DOHH2 (cell line): ENCODE data around the gene B3GNT2.

ENCODE experiments used
- H3F3A ChIP-seq: fragments of 200-600 bp; sonication (generic), shearing (Covaris generic); 2 replicates; pipeline ENCODE4 v1.6.0; 2016; ENCODE audit warnings: antibody characterized with exemption, mild to moderate bottlenecking; ENCODE audit not compliant: control insufficient read depth, insufficient read depth
- H3K27ac ChIP-seq: fragments of 200-600 bp; sonication (generic); 2 replicates; pipeline ENCODE4 v1.5.1; 2014; ENCODE audit warnings: low read depth, mild to moderate bottlenecking, low read length, moderate library complexity
- H3K27me3 ChIP-seq: fragments of 200-600 bp; sonication (generic); 2 replicates; pipeline ENCODE4 v1.6.1; 2014; ENCODE audit warnings: mild to moderate bottlenecking, low read length, mixed read lengths; ENCODE audit not compliant: control insufficient read depth
- H3K36me3 ChIP-seq: fragments of 200-600 bp; sonication (generic); 2 replicates; pipeline ENCODE4 v1.6.1; 2014; ENCODE audit warnings: mild to moderate bottlenecking, low read length, moderate library complexity, mixed read lengths; ENCODE audit not compliant: control insufficient read depth
- H3K4me1 ChIP-seq: fragments of 200-600 bp; sonication (generic); 2 replicates; pipeline ENCODE4 v1.6.1; 2014; ENCODE audit warnings: mild to moderate bottlenecking, low read length, mixed read lengths; ENCODE audit not compliant: control insufficient read depth
- H3K4me2 ChIP-seq: fragments of 200-600 bp; sonication (generic); 2 replicates; pipeline ENCODE4 v1.6.0; 2014; ENCODE audit warnings: mild to moderate bottlenecking, low read length, moderate library complexity
- H3K4me3 ChIP-seq: fragments of 200-600 bp; sonication (generic); 2 replicates; pipeline ENCODE4 v1.5.1; 2014; ENCODE audit warnings: mild to moderate bottlenecking, low read length, mixed read lengths
- H3K79me2 ChIP-seq: fragments of 200-600 bp; sonication (generic); 2 replicates; pipeline ENCODE4 v1.6.1; 2014; ENCODE audit warnings: mild to moderate bottlenecking, low read length, mixed read lengths; ENCODE audit not compliant: control insufficient read depth
- H3K9me2 ChIP-seq: fragments of 200-600 bp; sonication (generic); replicated peaks from 2 replicates; pipeline ENCODE4 v1.6.1; 2014; ENCODE audit warnings: mild to moderate bottlenecking, low read length, mixed read lengths; ENCODE audit not compliant: control insufficient read depth
- H3K9me3 ChIP-seq: fragments of 200-600 bp; sonication (generic); 2 replicates; pipeline ENCODE4 v1.6.1; 2014; ENCODE audit warnings: antibody characterized with exemption, low read length, mixed read lengths; ENCODE audit not compliant: control insufficient read depth, insufficient read depth
- H4K20me1 ChIP-seq: fragments of 200-600 bp; sonication (generic); 2 replicates; pipeline ENCODE4 v1.6.0; 2014; ENCODE audit warnings: low read depth, mild to moderate bottlenecking, antibody characterized with exemption, low read length, moderate library complexity; ENCODE audit not compliant: control insufficient read depth, insufficient read depth
- CTCF ChIP-seq: fragments of 200-600 bp; sonication (generic); IDR thresholded peaks from one replicate; pipeline ENCODE4 v1.5.1; 2014; ENCODE audit warnings: antibody characterized with exemption, mild to moderate bottlenecking, low read depth, low read length; ENCODE audit not compliant: poor library complexity, severe bottlenecking
- EZH2phosphoT487 ChIP-seq: fragments of 200-600 bp; sonication (generic); IDR thresholded peaks from 2 replicates; pipeline ENCODE4 v1.6.1; 2017; ENCODE audit warnings: borderline replicate concordance, mild to moderate bottlenecking, antibody characterized with exemption, low read length, moderate library complexity, mixed read lengths

The B3GNT2 gene

GRCh38 chr2:62257466-62257865 is 61.6 kb downstream of the B3GNT2 start:
- no peak overlapping the region for H3K27ac ChIP-seq
- H3K27me3 ChIP-seq: no peaks in the 10 kb centered on the region
- H3K4me2 ChIP-seq: no peak overlapping the region
- H3K79me2 ChIP-seq: no peaks in the 10 kb centered on the region
- H4K20me1 ChIP-seq: no peaks in the 10 kb centered on the region
- no peaks in the 10 kb centered on the region for H3K9me2 ChIP-seq
- H3K9me3 ChIP-seq: 0 out of 2 replicates have a peak, but pooled peaks cover 2% of the 10 kb centered on the region
- H3K4me3 ChIP-seq: no peak overlapping the region
- H3K4me1 ChIP-seq: no peaks in the 10 kb centered on the region; the same call in 1 of the 2 replicates
- no peaks in the 10 kb centered on the region for H3F3A ChIP-seq
- no peaks in the 10 kb centered on the region for H3K36me3 ChIP-seq
- TF ChIP-seq CTCF (no peak), EZH2phosphoT487 (no peak)

DNA sequence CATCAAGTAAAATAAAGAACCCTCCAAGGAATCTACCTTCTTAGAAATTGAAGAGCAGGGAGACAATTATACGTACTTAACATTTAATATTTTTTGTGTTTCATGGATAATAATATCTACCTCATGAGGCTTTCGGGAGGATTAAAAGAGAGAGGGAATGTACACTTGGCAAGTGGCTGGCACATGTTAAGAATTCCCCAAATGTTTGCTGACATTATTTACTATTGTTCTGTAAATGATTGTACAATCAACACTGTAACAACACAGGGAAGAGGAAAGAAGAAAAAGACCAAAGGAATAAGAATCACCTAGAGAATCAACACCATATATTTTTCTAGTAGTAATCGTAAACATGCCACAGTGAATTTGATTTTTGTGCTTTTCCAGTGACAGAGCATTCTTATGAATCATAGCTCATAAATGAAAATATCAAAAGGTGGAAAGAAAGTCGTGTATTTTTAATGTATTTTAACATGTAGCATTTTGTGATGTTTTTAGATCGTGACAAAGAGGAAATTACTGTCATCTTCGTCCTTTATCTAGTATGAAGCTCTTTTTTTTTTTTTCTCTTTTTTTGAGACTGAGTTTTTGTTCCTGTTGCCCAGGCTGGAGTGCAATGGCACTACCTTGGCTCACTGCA is 67.3 kb downstream of the B3GNT2 start:
- Histone ChIP-seq H3K27me3 (no peaks in the 10 kb centered on the region), H3K36me3 (no peaks in the 10 kb centered on the region), H3K4me3 (no peak overlapping the region), H3K79me2 (no peaks in the 10 kb centered on the region), H3K4me2 (no peak overlapping the region), H3K9me2 (no peaks in the 10 kb centered on the region), H3K4me1 (no peaks in the 10 kb centered on the region), H3F3A (no peaks in the 10 kb centered on the region), H3K27ac (no peak overlapping the region), H3K9me3 (no peaks in the 10 kb centered on the region), H4K20me1 (no peaks in the 10 kb centered on the region)
- TF ChIP-seq CTCF (no peak), EZH2phosphoT487 (no peak)

DNA sequence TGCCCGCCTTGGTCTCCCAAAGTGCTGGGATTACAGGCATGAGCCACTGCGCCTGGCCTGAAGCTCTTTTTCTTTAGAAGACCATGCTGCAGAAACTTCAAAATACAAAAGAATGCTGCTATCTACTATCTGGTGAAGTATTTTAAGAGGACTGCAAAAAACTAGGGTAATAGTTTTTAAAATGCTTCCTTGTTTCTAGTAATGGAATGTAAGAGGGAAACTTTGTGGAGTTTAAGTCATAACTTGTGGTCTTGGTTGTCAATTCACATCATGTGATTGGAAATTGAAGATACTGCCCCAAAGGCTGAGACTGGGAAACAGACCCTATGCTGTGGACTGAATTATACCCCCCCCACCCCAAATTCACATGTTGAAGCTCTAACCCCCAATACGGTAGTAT is 68.3 kb downstream of the B3GNT2 start:
- Histone ChIP-seq H3K27ac (no peak overlapping the region), H3K4me2 (no peak overlapping the region), H3K27me3 (no peaks in the 10 kb centered on the region), H3K4me1 (no peaks in the 10 kb centered on the region), H3F3A (no peaks in the 10 kb centered on the region), H4K20me1 (no peaks in the 10 kb centered on the region), H3K36me3 (no peaks in the 10 kb centered on the region), H3K79me2 (no peaks in the 10 kb centered on the region), H3K9me2 (no peaks in the 10 kb centered on the region), H3K9me3 (no peaks in the 10 kb centered on the region), H3K4me3 (no peak overlapping the region)
- TF ChIP-seq EZH2phosphoT487 (no peak), CTCF (no peak)
